ENCODE results near the gene HYDIN.
"Not testable (repeated sequence)": the region's sequence is repeated elsewhere in the genome, so short reads cannot be mapped to it uniquely, and the experiment has no call there.

GRCh38 chr16:71109656-71110208 is 120.8 kb downstream of the HYDIN start:
- TF ChIP-seq CTCF, POLR2A (IDR thresholded peaks at IDR 0.05): not testable (repeated sequence)
